ENCODE measurements around the gene OPHN1. TPM values are rescaled to one million over a fixed set of nuclear protein-coding genes. Genes with fewer than 3 reads are reported as not detected.

The OPHN1 gene
- polyA plus RNA-seq, 4 donors = 8.4 to 12.7 (median 8.6) TPM

DNA sequence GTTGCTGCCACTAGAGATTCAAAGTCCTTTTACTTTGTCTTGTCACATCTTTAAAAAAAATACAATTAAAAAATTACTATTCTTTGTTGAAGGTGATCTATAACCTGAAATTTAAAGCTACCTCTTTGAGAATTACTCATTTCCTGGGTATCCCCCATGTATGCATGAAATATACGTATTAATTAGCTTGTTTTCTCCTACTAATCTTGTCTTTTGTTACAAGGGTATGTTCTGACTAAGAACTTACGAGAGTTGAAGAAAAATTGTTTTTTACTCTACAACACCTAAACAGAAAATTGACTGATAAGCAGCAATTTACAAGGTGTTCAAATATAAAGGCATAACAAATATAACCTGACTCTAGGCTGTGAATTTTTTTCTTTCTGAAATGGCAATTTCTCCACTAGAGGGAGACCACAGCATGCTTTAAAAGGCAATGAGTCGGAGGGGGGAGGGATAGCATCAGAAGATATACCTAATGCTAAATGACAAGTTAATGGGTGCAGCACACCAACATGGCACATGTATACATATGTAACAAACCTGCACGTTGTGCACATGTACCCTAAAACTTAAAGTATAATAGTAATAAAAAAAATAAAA is 249.6 kb downstream of the OPHN1 start:
- DNase-seq (ENCODE audit: low read depth in 4 of 4, low spot score in 3 of 4) = peak in 1 of 4 donors; percentile 0

DNA sequence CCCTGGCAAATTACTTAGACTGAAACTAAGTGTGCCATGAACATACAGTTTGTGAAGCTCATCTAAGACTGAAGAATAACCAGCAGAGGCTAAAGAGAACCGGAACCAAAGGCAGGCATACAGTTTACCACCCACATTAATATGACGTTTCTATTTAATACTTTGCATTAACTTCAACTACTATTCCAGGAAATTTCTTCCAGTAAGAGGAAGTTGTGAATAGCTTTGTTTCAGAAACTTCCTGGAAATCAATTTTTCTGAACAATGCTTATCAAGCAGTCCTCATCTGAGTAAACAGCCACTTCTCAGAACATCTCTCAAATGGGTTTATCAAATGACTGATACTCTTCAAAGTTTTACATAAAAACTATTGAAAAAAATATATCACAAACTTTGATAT is 252.7 kb downstream of the OPHN1 start:
- DNase-seq (ENCODE audit: low read depth in 4 of 4, low spot score in 3 of 4) = no peak

DNA sequence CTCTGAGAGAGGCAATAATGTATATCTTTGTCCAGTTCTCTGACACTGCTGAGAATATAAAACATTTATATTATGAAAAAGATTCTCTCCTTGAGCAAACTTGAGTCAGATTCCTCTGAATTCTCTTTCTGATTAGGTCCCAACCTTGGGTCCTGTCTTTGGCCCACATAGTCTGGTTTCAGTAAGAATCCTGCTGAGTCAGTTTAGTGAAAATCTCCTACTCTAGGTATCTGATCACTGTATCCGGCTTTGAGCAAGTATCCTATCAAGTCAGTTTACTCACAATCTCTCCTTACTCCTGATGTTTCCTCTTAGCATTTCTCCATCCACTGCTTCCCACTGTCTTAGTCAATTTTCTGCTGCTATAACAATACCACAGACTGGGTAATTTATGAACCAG is 253.9 kb downstream of the OPHN1 start:
- DNase-seq (ENCODE audit: low read depth in 4 of 4, low spot score in 3 of 4) = no peak

DNA sequence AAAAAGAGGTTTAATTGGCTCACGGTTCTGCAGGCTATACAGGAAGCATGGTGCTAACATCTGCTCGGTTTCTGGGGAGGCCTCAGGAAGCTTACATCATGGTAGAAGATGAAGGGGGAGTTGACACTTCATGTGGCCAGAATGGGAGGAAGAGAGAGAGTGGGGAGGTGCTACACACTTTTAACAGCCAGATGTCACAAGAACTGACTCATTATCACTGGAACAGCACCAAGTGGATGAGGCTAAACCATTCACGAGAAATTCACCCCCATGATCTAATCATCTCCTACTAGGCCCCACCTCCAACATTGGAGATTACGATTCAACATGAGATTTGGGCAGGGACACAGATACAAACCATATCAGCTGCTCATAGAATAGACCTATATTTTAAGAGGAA is 255.8 kb downstream of the OPHN1 start:
- no peak for DNase-seq (ENCODE audit: low read depth in 4 of 4, low spot score in 3 of 4)

DNA sequence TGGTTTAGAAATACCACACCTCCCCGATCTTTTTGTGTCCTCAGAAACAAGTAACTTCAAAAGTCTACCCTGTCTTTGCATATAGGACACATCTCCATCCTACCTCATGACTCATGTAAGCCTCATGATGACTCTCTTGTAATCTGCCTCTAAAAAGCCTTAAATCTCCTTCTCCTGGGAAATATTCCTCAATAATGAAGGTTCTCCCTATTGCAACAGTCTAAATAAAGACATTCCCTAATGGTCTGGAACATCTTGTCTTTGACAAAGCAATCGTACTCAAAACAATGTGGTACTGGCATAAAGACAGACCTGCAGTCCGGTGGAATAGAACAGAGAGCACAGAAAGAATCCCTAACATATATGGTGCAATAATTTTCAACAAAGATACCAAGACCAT is 257.7 kb downstream of the OPHN1 start:
- DNase-seq (ENCODE audit: low read depth in 4 of 4, low spot score in 3 of 4) = no peak

DNA sequence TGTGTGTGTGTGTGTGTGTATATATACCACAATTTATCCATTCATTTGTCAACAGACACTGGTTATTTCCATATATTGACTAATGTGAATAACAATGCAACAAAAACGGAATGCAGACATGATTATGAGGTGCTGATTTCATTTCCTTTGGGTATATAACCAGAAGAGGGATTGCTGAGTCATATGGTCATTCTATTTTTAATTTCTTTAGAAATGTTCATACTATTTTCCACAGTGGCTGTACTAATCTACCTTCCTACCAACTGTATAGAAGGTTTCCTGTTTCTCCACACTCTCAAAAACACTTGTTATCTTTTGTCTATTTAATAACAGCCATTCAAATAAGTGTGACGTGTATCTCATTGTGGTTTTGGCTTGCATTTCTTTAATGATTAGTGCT is 269.9 kb downstream of the OPHN1 start:
- no peak for DNase-seq (ENCODE audit: low read depth in 4 of 4, low spot score in 3 of 4)

DNA sequence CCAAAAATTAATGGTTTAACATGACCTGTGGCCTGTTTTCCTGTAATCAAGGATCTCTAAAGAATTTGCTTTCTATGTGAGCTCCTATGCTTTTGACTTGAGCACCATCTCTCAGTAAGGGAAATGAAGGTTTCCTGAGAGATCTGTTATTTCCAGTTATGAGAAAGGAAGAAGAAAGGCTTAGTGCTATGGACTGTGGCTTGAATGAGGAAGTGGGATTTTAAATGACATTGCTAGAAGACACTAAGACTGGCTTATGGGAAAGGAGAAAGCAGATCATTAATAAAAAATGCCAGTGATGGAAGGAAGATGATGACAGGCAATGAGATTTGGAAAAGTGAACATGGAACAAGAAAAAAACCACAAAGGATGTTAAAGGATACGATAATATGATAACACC is 285.4 kb downstream of the OPHN1 start:
- no peak for DNase-seq (ENCODE audit: low read depth in 4 of 4, low spot score in 3 of 4)

DNA sequence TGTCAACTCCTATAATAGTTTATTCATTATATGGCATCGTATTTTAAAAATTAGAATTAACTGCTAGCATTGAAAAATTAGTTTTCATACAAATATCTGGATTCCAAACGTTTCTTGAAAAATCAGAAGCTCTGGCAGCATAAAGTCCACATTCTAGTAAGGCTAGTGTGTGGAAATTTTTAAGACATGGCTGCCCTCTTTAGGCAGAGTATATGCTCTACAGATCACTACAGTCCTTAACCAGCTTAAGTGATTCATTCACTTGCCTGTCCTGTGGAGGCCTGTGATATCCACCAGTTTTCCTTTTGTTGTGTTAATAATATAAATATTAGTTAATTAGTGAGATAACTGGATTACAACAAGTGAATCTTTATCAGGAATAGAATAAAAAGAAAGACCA is 287.2 kb downstream of the OPHN1 start:
- peak in 1 of 4 donors; percentile 1 for DNase-seq (ENCODE audit: low read depth in 4 of 4, low spot score in 3 of 4)

DNA sequence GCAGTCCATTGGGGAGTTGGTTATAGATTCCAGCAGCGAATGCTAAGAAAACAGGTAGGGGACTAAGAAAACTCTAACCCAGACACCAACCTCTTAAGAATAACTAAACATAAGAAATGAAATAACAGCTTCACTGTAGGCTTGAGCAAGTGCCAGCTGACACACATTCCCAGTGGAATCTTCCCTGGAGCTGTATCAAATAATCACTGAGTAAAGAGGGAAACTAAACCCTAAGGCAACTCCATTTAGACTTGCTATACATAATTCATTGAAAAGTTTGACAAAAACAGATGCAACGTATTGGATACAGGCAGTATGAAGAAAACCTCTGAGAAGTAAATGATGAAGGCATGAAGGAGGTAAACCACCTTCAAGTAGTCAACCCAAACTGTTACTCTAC is 293.5 kb downstream of the OPHN1 start:
- no peak for DNase-seq (ENCODE audit: low read depth in 4 of 4, low spot score in 3 of 4)

DNA sequence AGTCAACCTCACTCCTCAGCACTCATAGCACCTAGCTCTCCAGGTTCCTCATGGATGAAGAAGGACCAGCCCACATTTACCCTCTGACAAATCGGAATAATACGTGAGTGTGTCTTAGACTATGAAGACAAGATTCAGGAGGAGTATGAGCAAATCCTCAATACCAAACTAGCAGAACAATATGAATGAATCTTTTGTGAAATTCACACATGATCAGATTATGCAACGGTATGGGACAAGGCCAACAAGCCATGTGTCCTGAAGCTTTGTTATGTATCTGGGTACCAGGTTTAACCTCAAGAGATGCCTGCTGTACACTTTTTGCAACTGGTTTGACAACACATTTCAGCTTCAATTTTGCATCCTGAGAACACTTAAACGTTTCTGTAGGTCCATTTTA is 300.1 kb downstream of the OPHN1 start:
- DNase-seq (ENCODE audit: low read depth in 4 of 4, low spot score in 3 of 4) = no peak

DNA sequence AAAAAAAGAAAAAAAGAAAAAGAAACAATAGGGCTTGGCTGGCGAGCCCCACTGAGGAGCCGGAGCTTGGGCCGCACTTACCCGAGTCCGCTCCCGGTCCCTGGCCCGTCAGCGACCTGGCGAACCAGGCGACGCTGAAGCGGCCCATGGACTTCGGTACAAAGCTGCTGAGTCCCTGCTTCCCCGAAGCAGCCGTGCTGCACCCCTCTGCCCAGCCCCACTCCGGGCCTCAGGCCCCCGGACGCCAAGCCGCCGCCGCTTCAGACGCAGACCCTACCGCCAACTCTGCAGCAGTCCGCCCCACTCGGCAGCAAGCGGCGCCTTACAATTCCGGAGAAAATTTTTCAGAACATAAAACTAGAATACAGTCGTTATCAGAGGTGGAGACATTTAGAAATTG is 300.5 kb downstream of the OPHN1 start:
- no peak for DNase-seq (ENCODE audit: low read depth in 4 of 4, low spot score in 3 of 4)

DNA sequence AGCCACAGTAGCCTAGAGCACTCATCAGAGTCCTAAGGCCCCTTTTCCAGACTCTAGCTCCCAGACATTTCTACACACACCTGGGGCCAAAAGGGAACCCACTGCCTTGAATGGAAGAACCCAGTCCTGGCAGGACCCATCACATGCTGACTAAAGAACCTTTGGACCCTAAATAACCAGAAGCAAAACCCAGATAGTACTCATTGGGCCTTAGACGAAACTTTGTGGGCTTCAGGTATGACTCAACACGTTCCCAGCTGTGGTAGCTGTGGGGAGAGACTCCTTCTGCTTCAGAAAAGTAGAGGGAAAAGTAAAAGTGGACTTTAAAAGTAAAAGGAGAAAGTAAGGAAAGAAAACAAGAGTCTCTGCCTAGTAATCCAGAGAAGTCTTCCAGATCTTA is 311.5 kb downstream of the OPHN1 start:
- DNase-seq (ENCODE audit: low read depth in 4 of 4, low spot score in 3 of 4) = no peak

DNA sequence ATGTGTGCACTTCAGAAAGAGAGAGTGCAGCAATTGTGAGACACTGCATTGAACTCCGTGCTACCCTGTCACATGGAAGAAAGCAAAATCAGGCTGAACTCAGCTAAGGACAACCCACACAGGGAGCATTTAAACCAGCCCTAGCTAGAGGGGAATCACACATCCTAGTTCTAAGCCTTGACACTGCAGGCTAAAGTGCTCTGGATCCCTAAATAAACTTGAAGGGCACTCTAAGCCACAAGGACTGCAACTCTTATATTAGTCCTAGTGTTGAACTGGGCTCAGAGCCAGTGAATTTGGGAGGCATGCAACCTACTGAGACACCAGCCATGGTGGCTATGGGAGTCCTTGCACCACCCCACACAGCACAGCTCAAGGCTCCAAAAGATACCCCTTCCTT is 311.9 kb downstream of the OPHN1 start:
- DNase-seq (ENCODE audit: low read depth in 4 of 4, low spot score in 3 of 4) = no peak

DNA sequence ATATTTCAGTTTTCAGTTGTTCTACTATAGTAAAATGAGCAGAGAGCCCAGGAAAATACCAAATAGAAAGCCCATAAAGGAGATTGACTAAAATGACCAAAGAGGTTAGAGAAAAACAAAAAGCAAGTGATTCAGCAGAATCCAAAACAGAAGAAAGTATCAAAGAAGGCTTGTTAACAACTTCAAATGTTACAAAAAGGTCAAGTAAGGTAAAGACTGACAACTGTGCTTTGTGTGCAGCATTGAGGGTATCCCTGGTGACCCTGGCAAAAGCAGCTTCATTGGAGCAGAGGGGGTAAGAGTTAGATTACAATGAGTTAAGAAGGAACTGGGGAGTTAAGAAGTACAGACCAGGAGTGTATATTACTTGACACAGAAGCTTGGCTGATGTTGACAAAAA is 317.9 kb downstream of the OPHN1 start:
- no peak for DNase-seq (ENCODE audit: low read depth in 4 of 4, low spot score in 3 of 4)

DNA sequence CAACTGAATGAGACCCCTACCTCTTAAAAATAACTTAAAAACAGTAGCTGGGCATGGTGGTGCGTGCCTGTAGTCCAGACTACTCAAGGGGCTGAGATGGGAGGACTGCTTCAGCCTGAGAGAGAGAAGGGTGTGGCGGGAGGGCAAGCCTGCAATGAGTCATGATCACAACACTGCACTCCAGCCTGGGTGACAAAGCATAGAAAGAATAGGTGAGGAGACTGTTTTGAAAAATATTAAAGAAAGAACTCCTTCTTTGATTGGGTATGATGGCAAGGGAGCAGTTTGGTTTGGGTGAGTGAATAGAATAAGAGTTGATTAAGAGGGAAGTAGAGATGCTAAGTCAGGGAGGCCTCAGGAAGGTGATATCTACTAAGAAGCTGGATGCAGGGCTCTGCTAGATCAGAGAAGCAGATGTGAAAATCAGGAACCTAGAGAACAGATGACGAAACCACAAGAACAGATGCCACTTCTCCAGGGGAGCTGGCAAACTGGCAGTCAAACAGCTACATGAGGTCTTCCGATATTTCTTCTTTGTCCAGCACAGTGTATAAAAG is 318.6 kb downstream of the OPHN1 start:
- DNase-seq (ENCODE audit: low read depth in 4 of 4, low spot score in 3 of 4) = no peak

DNA sequence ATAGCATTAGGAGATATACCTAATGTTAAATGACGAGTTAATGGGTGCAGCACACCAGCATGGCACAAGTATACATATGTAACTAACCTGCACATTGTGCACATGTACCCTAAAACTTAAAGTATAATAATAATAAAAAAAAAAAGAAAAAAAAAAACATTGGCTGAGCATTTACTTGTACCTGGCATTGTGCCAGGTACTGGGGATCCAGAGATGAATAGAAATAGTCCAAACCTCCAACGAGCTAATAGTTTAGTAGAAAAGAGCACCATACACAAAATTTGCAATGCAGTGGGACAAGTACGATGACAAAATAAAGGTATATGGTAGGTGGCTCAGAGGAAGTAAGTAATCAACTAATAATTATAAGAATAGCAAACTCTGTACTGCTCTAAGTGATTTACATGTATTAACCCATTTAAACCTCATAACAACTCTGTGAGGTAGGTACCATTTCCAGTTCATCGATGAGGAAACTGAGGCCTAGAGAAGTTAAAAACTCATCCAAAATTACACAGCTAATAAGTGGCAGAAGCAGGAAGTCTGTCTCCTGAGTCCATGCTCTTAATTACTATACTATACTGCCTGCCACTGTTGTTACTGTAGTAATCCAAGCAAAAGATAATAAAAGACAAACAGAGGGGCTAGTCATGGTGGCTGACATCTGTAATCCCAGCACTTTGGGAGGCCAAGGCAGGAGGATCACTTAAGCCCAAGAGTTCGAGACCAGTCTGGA is 319.3 kb downstream of the OPHN1 start:
- no peak for DNase-seq (ENCODE audit: low read depth in 4 of 4, low spot score in 3 of 4)

DNA sequence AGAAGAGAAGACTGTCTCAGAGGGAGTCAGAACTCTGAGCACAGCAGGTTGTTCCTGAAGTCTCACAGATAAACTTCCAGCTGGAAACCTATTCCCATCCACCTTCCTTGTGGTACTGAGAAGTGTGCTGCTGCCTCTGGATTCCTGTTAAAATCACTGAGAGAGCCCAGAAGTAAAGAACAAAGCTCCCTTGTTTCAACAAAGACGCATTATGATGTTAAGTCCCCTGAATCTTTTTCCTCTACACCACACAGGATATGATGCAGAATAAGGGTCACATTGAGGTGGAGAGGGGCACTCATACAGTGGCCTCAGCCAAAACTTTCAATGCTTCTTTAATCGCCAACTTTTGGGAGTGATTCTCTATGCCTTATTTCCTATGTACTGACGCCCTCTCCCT is 321.0 kb downstream of the OPHN1 start:
- DNase-seq (ENCODE audit: low read depth in 4 of 4, low spot score in 3 of 4) = no peak

DNA sequence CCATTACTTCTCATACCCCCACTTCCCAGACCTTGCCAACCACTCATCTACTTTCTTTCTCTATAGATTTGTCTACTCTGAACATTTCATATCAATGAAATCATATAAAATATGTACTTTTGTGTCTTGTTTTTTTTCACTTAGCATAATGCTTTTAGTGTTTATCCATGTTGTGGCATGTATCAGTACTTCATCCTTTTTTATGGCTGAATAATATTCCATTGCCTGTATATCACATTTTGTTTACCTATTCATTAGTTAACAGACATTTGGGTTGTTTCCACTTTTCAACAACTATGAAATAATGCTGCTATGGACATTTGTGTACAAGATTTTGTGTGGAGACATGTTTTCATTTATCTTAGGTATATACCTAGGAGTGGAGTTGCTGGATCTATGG is 324.1 kb downstream of the OPHN1 start:
- no peak for DNase-seq (ENCODE audit: low read depth in 4 of 4, low spot score in 3 of 4)

DNA sequence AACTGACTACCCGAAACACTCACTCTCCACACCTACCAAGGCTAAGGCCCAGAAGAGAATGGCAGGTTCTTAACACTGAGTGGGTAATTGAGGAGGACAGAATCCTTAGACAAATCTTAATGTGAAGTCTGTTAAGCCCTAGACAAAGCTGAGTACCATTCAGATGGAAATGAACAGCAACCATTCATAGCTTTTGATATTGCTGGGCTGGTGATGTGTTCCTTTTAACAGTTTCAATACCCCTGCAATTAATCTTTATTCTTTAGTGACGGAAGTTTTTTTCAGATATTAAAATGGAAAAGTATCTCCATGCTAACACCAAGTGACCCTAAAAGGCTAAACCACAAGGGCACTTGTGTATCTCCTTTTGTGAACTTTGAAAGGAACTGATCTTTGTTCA is 334.9 kb downstream of the OPHN1 start:
- no peak for DNase-seq (ENCODE audit: low read depth in 4 of 4, low spot score in 3 of 4)

DNA sequence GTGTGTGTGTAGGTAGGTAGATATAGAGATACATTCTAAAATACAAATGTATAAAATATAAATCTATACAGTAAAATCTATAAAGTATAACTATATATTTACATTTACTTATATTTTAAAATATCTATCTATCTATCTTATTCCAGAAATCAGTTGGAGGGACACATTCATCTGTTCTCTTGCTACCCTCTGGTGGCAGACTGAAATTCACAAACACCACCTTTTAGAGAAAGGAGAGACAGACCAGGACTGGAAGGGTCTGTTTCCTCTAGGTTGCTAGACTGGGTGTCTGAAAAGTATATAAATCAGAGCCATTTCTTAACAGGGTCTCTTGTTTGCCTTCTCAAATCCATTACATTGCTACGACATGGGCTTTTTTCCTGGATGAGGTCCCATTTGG is 343.0 kb downstream of the OPHN1 start:
- DNase-seq (ENCODE audit: low read depth in 4 of 4, low spot score in 3 of 4) = no peak

DNA sequence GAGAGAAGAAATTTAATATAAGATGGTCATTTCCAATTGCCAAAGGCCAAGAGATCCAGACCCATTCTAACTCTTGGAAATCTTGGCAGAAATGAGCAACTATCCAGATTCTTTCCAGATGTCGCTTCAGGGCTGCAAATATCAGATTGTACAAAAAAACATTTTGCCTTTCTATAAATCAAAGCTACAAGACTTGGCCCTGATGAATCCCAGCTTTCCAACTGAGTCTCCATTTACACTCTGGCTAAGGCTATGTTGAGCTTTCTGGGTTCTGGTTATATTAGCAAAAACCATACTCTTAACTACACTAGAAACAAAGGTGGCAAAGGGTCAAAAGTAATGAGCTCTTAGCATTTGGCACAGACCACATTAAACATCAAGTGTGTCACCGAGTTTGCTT is 345.8 kb downstream of the OPHN1 start:
- DNase-seq (ENCODE audit: low read depth in 4 of 4, low spot score in 3 of 4) = no peak

DNA sequence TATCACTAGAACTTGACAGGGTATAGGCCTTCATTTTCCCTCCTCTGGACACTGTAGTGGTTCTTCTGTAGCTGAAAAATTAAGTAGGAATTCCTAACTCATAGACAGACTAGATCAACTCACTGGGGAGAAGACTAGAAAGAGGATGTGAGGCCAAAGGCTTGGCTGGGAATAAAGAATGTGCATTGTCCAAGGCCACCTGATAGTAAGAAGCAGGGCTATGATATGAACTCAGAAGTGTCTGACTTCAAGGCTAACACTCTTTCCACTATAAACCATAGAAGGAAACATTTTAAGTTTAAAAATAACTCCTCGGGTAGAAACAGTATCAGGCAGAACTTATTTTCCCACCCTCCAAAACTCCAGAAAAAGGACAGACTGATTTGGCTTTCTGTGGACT is 346.6 kb downstream of the OPHN1 start:
- DNase-seq (ENCODE audit: low read depth in 4 of 4, low spot score in 3 of 4) = no peak

All from left renal pelvis (tissue), 4 donors.